GM23248 (cell line): ENCODE measurements around the gene VPS13D. TPM values are rescaled to one million over a fixed set of nuclear protein-coding genes. Genes with fewer than 3 reads are reported as not detected.

Experiments used
- DNase-seq: peaks from one replicate; pipeline ENCODE4 v3.0.0-alpha.2; 2015
- H2AFZ ChIP-seq: fragments of 200-600 bp; sonication (generic); 2 replicates; pipeline ENCODE4 v1.6.1; 2016; ENCODE audit warnings: antibody characterized with exemption
- H3F3A ChIP-seq: fragments of 200-600 bp; sonication (generic); 2 replicates; pipeline ENCODE4 v1.6.1; 2016; ENCODE audit warnings: mild to moderate bottlenecking, antibody characterized with exemption, mixed run types; ENCODE audit not compliant: insufficient read depth
- H3K27ac ChIP-seq: fragments of 200-600 bp; sonication (generic); 2 replicates; pipeline ENCODE4 v1.5.1; 2016; ENCODE audit warnings: mild to moderate bottlenecking
- H3K27me3 ChIP-seq: fragments of 200-600 bp; sonication (generic); replicated peaks from 2 replicates; pipeline ENCODE4 v1.6.1; 2016; ENCODE audit warnings: mild to moderate bottlenecking; ENCODE audit not compliant: insufficient read depth
- H3K36me3 ChIP-seq: fragments of 200-600 bp; sonication (generic); 2 replicates; pipeline ENCODE4 v1.6.1; 2016; ENCODE audit warnings: low read depth, mild to moderate bottlenecking
- H3K4me1 ChIP-seq: fragments of 200-600 bp; sonication (generic); 2 replicates; pipeline ENCODE4 v1.6.1; 2016; ENCODE audit warnings: mild to moderate bottlenecking; ENCODE audit not compliant: insufficient read depth
- H3K4me2 ChIP-seq: fragments of 200-600 bp; sonication (generic); one replicate; pipeline ENCODE4 v1.6.1; 2016; ENCODE audit warnings: mild to moderate bottlenecking; ENCODE audit not compliant: unreplicated experiment
- H3K4me3 ChIP-seq: fragments of 200-600 bp; sonication (generic); 2 replicates; pipeline ENCODE4 v1.5.1; 2016; ENCODE audit warnings: mild to moderate bottlenecking
- H3K79me2 ChIP-seq: fragments of 200-600 bp; sonication (generic); 2 replicates; pipeline ENCODE4 v1.6.1; 2016; ENCODE audit warnings: mild to moderate bottlenecking; ENCODE audit not compliant: insufficient read depth
- H3K9ac ChIP-seq: fragments of 200-600 bp; sonication (generic); 2 replicates; pipeline ENCODE4 v1.6.1; 2016; ENCODE audit warnings: mild to moderate bottlenecking
- H3K9me2 ChIP-seq: fragments of 200-600 bp; sonication (generic); 2 replicates; pipeline ENCODE4 v1.6.1; 2016; ENCODE audit warnings: mixed run types, mild to moderate bottlenecking, moderate library complexity; ENCODE audit not compliant: insufficient read depth
- H3K9me3 ChIP-seq: fragments of 200-600 bp; sonication (generic); one replicate; pipeline ENCODE4 v1.6.1; 2017; ENCODE audit warnings: low read depth
- H4K20me1 ChIP-seq: fragments of 200-600 bp; sonication (generic); 2 replicates; pipeline ENCODE4 v1.6.0; 2016; ENCODE audit not compliant: insufficient read depth
- EZH2 ChIP-seq: fragments of 200-600 bp; sonication (generic); IDR thresholded peaks from 2 replicates; pipeline ENCODE4 v1.6.1; 2018; ENCODE audit warnings: antibody characterized with exemption, mild to moderate bottlenecking; ENCODE audit not compliant: insufficient read depth, poor library complexity, severe bottlenecking
- EZH2phosphoT487 ChIP-seq: fragments of 200-600 bp; sonication (generic); IDR thresholded peaks from 2 replicates; pipeline ENCODE4 v1.6.1; 2018; ENCODE audit warnings: antibody characterized with exemption, moderate library complexity, mild to moderate bottlenecking, low read depth; ENCODE audit not compliant: insufficient read depth
- WGBS, 2 experiments: methylation state at CpG; one replicate each; pipeline ENCODE4 v1.1.6; 2015 to 2017; ENCODE audit warnings: low lambda C conversion rate in 2 of 2, low coverage in 1 of 2; ENCODE audit errors: missing lambda C conversion rate in 2 of 2; 5-methylcytosine and 5-hydroxymethylcytosine counted together
- in situ Hi-C: fragments of 300-500 bp; cut with MboI; formaldehyde crosslinking; loops from 2 replicates; pipeline ENCODE4 v1.15.0; 2020
- polyA plus RNA-seq: library from polyadenylated mRNA; unstranded; fragments of >200 nt; fragmentation: Nextera tagmentation; extraction: Ambion mirVana; gene quantifications from 2 replicates; pipeline ENCODE4 v1.2.1, GENCODE V29; 2016
- total RNA-seq: library from RNA; depleted of rRNA; stranded (reverse); fragments of >200 nt; shearing (Covaris generic); gene quantifications from 2 replicates; pipeline ENCODE4 v1.2.3, GENCODE V29; 2014

Gene VPS13D
- total and polyA plus RNA-seq, 2 experiments from 2014 or later, result 6.8 to 16.4 TPM

- Histone ChIP-seq H3K4me2 (no peak overlapping the region), H3K27ac (no peak overlapping the region), H3K9ac (no peak overlapping the region), H3F3A (peaks cover 3% of the 10 kb centered on the region; the same call in 1 of the 2 replicates), H4K20me1 (no peaks in the 10 kb centered on the region), H3K27me3 (no peaks in the 10 kb centered on the region), H3K9me3 (no peaks in the 10 kb centered on the region), H3K79me2 (no peaks in the 10 kb centered on the region), H3K4me3 (no peak overlapping the region), H2AFZ (no peak overlapping the region), H3K4me1 (peaks cover 5% of the 10 kb centered on the region; the same call in 1 of the 2 replicates), H3K36me3 (peaks cover 22% of the 10 kb centered on the region; the same call in 1 of the 2 replicates), H3K9me2 (no peaks in the 10 kb centered on the region)
- DNase-seq, result no peak
- TF ChIP-seq EZH2phosphoT487 (no peak), EZH2 (no peak)
- in situ Hi-C loops, result no loop called here
- 98 to 99% methylated on average over 7 of the region's 7 CpGs for whole genome bisulfite sequencing, 2 experiments
These were observed 184.0 kb downstream of the VPS13D start for GRCh38 chr1:12413664-12414410.

- Histone ChIP-seq H3K9ac (no peak overlapping the region), H2AFZ (no peak overlapping the region), H3K9me2 (no peaks in the 10 kb centered on the region), H3K79me2 (no peaks in the 10 kb centered on the region), H3K9me3 (no peaks in the 10 kb centered on the region), H3K4me3 (no peak overlapping the region), H3K4me2 (no peak overlapping the region), H4K20me1 (no peaks in the 10 kb centered on the region), H3K27me3 (no peaks in the 10 kb centered on the region), H3K4me1 (peaks cover 5% of the 10 kb centered on the region; the same call in 1 of the 2 replicates), H3K27ac (peak overlapping the region; percentile 54), H3F3A (peaks cover 3% of the 10 kb centered on the region; the same call in 1 of the 2 replicates), H3K36me3 (peaks cover 22% of the 10 kb centered on the region; the same call in 1 of the 2 replicates)
- WGBS, 2 experiments, result 96 to 98% methylated on average over 2 of the region's 2 CpGs
- TF ChIP-seq EZH2phosphoT487, result no peak
- TF ChIP-seq EZH2, result no peak
- in situ Hi-C loops, result no loop called here
- no peak for DNase-seq
These were observed 184.7 kb downstream of the VPS13D start for GRCh38 chr1:12414444-12415018.

- peaks cover 5% of the 10 kb centered on the region; the same call in 1 of the 2 replicates for H3K4me1 ChIP-seq
- no peak overlapping the region for H3K4me3 ChIP-seq
- H3K9me3 ChIP-seq, result no peaks in the 10 kb centered on the region
- peak overlapping the region; percentile 54 for H3K27ac ChIP-seq
- DNase-seq, result peak; percentile 53
- H3K9me2 ChIP-seq, result no peaks in the 10 kb centered on the region
- no peaks in the 10 kb centered on the region for H3K27me3 ChIP-seq
- no peaks in the 10 kb centered on the region for H4K20me1 ChIP-seq
- in situ Hi-C loops, result no loop called here
- H3K4me2 ChIP-seq, result no peak overlapping the region
- H3K36me3 ChIP-seq, result peaks cover 18% of the 10 kb centered on the region; the same call in 1 of the 2 replicates
- H3K9ac ChIP-seq, result no peak overlapping the region
- no peak overlapping the region for H2AFZ ChIP-seq
- no peak for TF ChIP-seq EZH2
- TF ChIP-seq EZH2phosphoT487, result no peak
- H3F3A ChIP-seq, result peaks cover 3% of the 10 kb centered on the region; the same call in 1 of the 2 replicates
- no peaks in the 10 kb centered on the region for H3K79me2 ChIP-seq
- 49 to 62% methylated on average over 5 of the region's 5 CpGs for WGBS, 2 experiments
These were observed 185.2 kb downstream of the VPS13D start for GRCh38 chr1:12415038-12415466.

- Histone ChIP-seq H3F3A (peaks cover 3% of the 10 kb centered on the region; the same call in 1 of the 2 replicates), H2AFZ (no peak overlapping the region), H3K79me2 (no peaks in the 10 kb centered on the region), H3K36me3 (peaks cover 15% of the 10 kb centered on the region; the same call in 1 of the 2 replicates), H3K9ac (no peak overlapping the region), H3K4me3 (no peak overlapping the region), H3K4me1 (peaks cover 5% of the 10 kb centered on the region; the same call in 1 of the 2 replicates), H3K27ac (no peak overlapping the region), H3K9me2 (no peaks in the 10 kb centered on the region), H3K4me2 (no peak overlapping the region), H3K27me3 (no peaks in the 10 kb centered on the region), H4K20me1 (no peaks in the 10 kb centered on the region), H3K9me3 (no peaks in the 10 kb centered on the region)
- in situ Hi-C loops, result no loop called here
- DNase-seq, result no peak
- TF ChIP-seq EZH2phosphoT487 (no peak), EZH2 (no peak)
- 89 to 92% methylated on average over 1 of the region's 1 CpG for WGBS, 2 experiments
These were observed 186.3 kb downstream of the VPS13D start for GRCh38 chr1:12416101-12416500.
